Neuronal stem cell (in vitro differentiated cells): ENCODE data around the gene ACTL7A. TPM values are rescaled to one million over a fixed set of nuclear protein-coding genes. Genes with fewer than 3 reads are reported as not detected.

Experiments
- DNase-seq: peaks from one replicate; pipeline ENCODE4 v3.0.0-alpha.2; 2013; ENCODE audit warnings: low spot score
- H2AFZ ChIP-seq: one replicate; pipeline ENCODE4 v1.6.1; 2013; ENCODE audit warnings: mild to moderate bottlenecking, low read length, inconsistent platforms
- H2AK5ac ChIP-seq: 2 replicates; pipeline ENCODE4 v1.6.1; 2013; ENCODE audit warnings: low read depth, mild to moderate bottlenecking, inconsistent platforms, low read length, moderate library complexity, mixed read lengths
- H2BK120ac ChIP-seq: 2 replicates; pipeline ENCODE4 v1.6.1; 2013; ENCODE audit warnings: low read depth, mild to moderate bottlenecking, inconsistent platforms, low read length, moderate library complexity, mixed read lengths
- H2BK12ac ChIP-seq: one replicate; pipeline ENCODE4 v1.6.1; 2013; ENCODE audit warnings: low read length, inconsistent platforms
- H2BK15ac ChIP-seq: 2 replicates; pipeline ENCODE4 v1.6.1; 2013; ENCODE audit warnings: mild to moderate bottlenecking, low read length, inconsistent platforms, mixed read lengths
- H2BK5ac ChIP-seq: one replicate; pipeline ENCODE4 v1.6.1; 2013; ENCODE audit warnings: inconsistent platforms, mild to moderate bottlenecking, low read length, moderate library complexity
- H3K14ac ChIP-seq: one replicate; pipeline ENCODE4 v1.6.1; 2013; ENCODE audit warnings: low read length, inconsistent platforms
- H3K18ac ChIP-seq: 2 replicates; pipeline ENCODE4 v1.6.1; 2013; ENCODE audit warnings: low read length, inconsistent platforms
- H3K23ac ChIP-seq: 2 replicates; pipeline ENCODE4 v1.6.1; 2013; ENCODE audit warnings: low read depth, mild to moderate bottlenecking, mixed read lengths, low read length, inconsistent platforms; ENCODE audit not compliant: poor library complexity
- H3K27ac ChIP-seq: replicated peaks from 3 replicates; pipeline ENCODE4 v1.5.1; 2013; ENCODE audit warnings: low read length, inconsistent platforms
- H3K27me3 ChIP-seq, 3 experiments: 2 replicates each; pipeline ENCODE4 v1.6.1; 2013; ENCODE audit warnings: low read length in 3 of 3, mild to moderate bottlenecking in 2 of 3, inconsistent platforms in 1 of 3, low read depth in 1 of 3, mixed read lengths in 1 of 3, moderate library complexity in 1 of 3; ENCODE audit not compliant: control insufficient read depth in 3 of 3, insufficient read depth in 3 of 3
- H3K36me3 ChIP-seq, 2 donors: replicated peaks in 1 of 2; 2 replicates each; pipeline ENCODE4 v1.6.1; 2013; ENCODE audit warnings: low read length in 2 of 2; ENCODE audit not compliant: control insufficient read depth in 2 of 2, insufficient read depth in 2 of 2
- H3K4ac ChIP-seq: 2 replicates; pipeline ENCODE4 v1.6.1; 2013; ENCODE audit warnings: inconsistent platforms, mild to moderate bottlenecking, low read length, moderate library complexity
- H3K4me1 ChIP-seq, 2 donors: 1 replicate in 1 of 2; 2 replicates in 1 of 2; pipeline ENCODE4 v1.6.1; 2013; ENCODE audit warnings: low read length in 2 of 2, low read depth in 1 of 2; ENCODE audit not compliant: control insufficient read depth in 2 of 2, insufficient read depth in 1 of 2
- H3K4me2 ChIP-seq: one replicate; pipeline ENCODE4 v1.6.1; 2013; ENCODE audit warnings: mild to moderate bottlenecking, low read length, inconsistent platforms; ENCODE audit not compliant: insufficient read depth, poor library complexity, severe bottlenecking
- H3K4me3 ChIP-seq, 2 donors: 2 replicates each; pipeline ENCODE4 v1.5.1; 2013; ENCODE audit warnings: low read length in 2 of 2, mild to moderate bottlenecking in 2 of 2, inconsistent platforms in 1 of 2, moderate library complexity in 1 of 2
- H3K79me1 ChIP-seq: one replicate; pipeline ENCODE4 v1.6.1; 2013; ENCODE audit warnings: low read depth, mild to moderate bottlenecking, inconsistent platforms, low read length, moderate library complexity
- H3K9ac ChIP-seq: one replicate; pipeline ENCODE4 v1.6.1; 2013; ENCODE audit warnings: mild to moderate bottlenecking, low read depth, low read length, inconsistent platforms; ENCODE audit not compliant: poor library complexity
- H3K9me3 ChIP-seq, 2 donors: replicated peaks in 1 of 2; 2 replicates each; pipeline versions ENCODE3 to v1.6.1; 2013; ENCODE audit warnings: low read length in 2 of 2, mild to moderate bottlenecking in 2 of 2, inconsistent platforms in 1 of 2, low read depth in 1 of 2, mixed read lengths in 1 of 2, moderate library complexity in 1 of 2; ENCODE audit not compliant: control insufficient read depth in 2 of 2, insufficient read depth in 1 of 2
- H4K8ac ChIP-seq: one replicate; pipeline ENCODE4 v1.6.1; 2013; ENCODE audit warnings: low read depth, mild to moderate bottlenecking, inconsistent platforms, low read length, moderate library complexity
- H4K91ac ChIP-seq: one replicate; pipeline ENCODE4 v1.6.1; 2013; ENCODE audit warnings: low read length, low read depth, mild to moderate bottlenecking, inconsistent platforms; ENCODE audit not compliant: poor library complexity
- WGBS, 2 donors: extraction: QIAGEN DNeasy Blood & Tissue Kit; methylation state at CpG; one replicate each; pipeline ENCODE4 v1.1.7; 2013; ENCODE audit warnings: missing lambda C conversion rate in 2 of 2, mixed read lengths in 1 of 2; ENCODE audit not compliant: insufficient read length in 2 of 2, insufficient replicate concordance in 1 of 2; ENCODE audit errors: extremely low coverage in 2 of 2; 5-methylcytosine and 5-hydroxymethylcytosine counted together
- polyA plus RNA-seq, 2 experiments: library from polyadenylated mRNA; stranded (reverse); fragments of 200-250 nt; gene quantifications; one replicate each; pipeline ENCODE4 v1.2.3, GENCODE V29; 2013

The ACTL7A gene, protein sequence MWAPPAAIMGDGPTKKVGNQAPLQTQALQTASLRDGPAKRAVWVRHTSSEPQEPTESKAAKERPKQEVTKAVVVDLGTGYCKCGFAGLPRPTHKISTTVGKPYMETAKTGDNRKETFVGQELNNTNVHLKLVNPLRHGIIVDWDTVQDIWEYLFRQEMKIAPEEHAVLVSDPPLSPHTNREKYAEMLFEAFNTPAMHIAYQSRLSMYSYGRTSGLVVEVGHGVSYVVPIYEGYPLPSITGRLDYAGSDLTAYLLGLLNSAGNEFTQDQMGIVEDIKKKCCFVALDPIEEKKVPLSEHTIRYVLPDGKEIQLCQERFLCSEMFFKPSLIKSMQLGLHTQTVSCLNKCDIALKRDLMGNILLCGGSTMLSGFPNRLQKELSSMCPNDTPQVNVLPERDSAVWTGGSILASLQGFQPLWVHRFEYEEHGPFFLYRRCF
- polyA plus RNA-seq (2013, experiment 1 of 2): not detected
- not detected for polyA plus RNA-seq (2013, experiment 2 of 2)

DNA sequence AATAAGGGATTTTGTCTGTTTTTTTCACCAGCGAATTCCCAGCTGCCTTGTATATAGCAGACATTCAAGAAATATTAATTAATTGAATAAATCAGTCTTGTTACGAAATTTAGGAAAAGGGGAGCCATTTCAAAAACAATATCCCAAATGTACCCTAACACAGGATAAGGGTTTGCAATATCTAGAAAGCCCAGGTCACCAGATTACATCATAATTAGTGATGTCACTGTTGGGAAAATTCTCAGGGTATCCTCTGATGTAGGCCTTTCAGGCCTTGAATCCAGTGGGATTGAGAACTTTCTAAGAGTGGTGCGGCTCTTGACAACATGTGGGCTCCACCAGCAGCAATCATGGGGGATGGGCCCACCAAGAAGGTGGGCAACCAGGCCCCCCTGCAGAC is at the start of gene ACTL7A:
Gene ACTL7A (plus strand): TSS at position 270 of the 400 bp plus-strand sequence. CDS start 57 bp downstream, at position 327.
- no peak within 1 kb of the TSS for H3K27ac ChIP-seq
- H3K4me1 ChIP-seq: peaks cover 0 to 2% of the 10 kb centered on the region in 2 donors

GRCh38 chr9:108812396-108813025 is 49.6 kb upstream of the ACTL7A start:
- Histone ChIP-seq H3K4me3 (no peak overlapping the region), H2AK5ac (no peak overlapping the region), H4K91ac (no peak overlapping the region), H3K23ac (no peak overlapping the region), H3K4me1 (no peaks in the 10 kb centered on the region), H3K9ac (no peak overlapping the region), H3K27me3 (no peaks in the 10 kb centered on the region), H2BK5ac (no peak overlapping the region), H3K18ac (no peak overlapping the region), H3K79me1 (no peaks in the 10 kb centered on the region), H2BK120ac (no peak overlapping the region), H2BK12ac (no peak overlapping the region), H3K4me2 (no peak overlapping the region), H2BK15ac (no peak overlapping the region), H3K4ac (no peak overlapping the region), H4K8ac (no peak overlapping the region), H2AFZ (no peak overlapping the region), H3K9me3 (no peaks in the 10 kb centered on the region), H3K36me3 (no peaks in the 10 kb centered on the region), H3K14ac (no peak overlapping the region), H3K27ac (no peak overlapping the region)
- DNase-seq: no peak
- WGBS, 2 donors: no CpG with 5 or more reads among the region's 8 CpGs

More for the DNA sequence above, at the start of gene ACTL7A:
- Histone ChIP-seq H3K4ac (no peak within 1 kb of the TSS), H2BK12ac (no peak within 1 kb of the TSS), H2BK5ac (no peak within 1 kb of the TSS), H3K4me2 (no peak within 1 kb of the TSS), H3K14ac (no peak within 1 kb of the TSS), H3K9me3 (no peaks in the 10 kb centered on the region), H2BK120ac (no peak within 1 kb of the TSS), H3K4me3 (no peak within 1 kb of the TSS), H3K79me1 (no peaks in the 10 kb centered on the region), H3K36me3 (no peaks in the 10 kb centered on the region), H3K23ac (no peak within 1 kb of the TSS), H4K91ac (no peak within 1 kb of the TSS), H3K27me3 (no peaks in the 10 kb centered on the region), H3K9ac (peak within 1 kb of the TSS; percentile 68), H3K18ac (no peak within 1 kb of the TSS), H2BK15ac (peak within 1 kb of the TSS; percentile 4), H4K8ac (no peak within 1 kb of the TSS), H2AK5ac (no peak within 1 kb of the TSS), H2AFZ (no peak within 1 kb of the TSS)
- no peak for DNase-seq
- WGBS, 2 donors: no CpG with 5 or more reads among the region's 3 CpGs

DNA sequence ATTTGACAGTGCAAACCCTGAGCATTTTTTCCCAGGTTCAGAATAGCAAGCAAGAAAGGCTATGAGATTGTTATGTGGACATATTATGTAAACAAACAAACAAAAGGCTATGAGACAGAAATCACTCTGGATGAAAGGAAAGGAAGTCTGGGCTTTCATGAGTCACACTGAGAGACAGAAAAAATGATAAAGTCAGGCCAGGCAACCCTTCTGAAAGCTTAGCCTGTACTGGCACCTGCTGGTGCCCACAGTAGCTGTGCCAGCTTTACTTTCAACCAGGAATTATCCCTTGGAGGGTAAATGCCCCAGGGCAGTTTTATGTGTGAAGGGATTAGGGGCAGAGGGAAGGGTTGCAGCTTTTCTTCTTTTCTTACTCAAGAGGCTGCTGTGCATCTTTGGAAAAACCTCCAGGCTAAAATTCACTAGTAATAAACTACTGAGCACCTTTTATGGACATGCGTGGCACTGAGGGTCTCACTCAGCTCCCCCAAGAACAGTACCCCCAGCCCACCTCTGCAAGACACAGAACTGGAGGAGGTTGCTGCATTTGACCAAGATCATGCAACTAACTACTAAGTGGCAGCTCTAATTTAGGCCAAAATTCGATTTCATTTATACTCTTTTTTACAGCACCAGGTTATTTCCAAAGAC is 48.0 kb upstream of the ACTL7A start:
- no CpG with 5 or more reads among the region's 2 CpGs for WGBS, 2 donors
- no peak overlapping the region for H2BK12ac ChIP-seq

DNA sequence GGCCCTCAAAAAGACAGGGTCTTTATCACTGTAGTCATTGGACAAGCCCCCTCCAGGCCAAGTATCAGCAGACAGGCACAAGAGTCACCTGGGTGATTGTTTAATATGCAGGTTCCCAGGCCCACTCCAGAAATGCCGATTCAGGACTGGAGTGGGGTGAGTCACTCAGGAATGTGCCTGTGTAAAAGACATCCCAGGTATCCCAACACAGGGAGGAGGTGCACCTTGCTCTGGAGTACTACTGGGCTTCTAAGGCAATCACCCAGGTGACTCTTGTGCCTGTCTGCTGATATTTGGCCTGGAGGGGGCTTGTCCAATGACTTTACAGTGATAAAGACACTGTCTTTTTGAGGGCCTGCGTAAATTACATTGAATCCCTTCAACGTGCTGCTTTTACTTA is 46.9 kb upstream of the ACTL7A start:
- no CpG with 5 or more reads among the region's 3 CpGs for WGBS, 2 donors

More for the DNA sequence above, 48.0 kb upstream of the ACTL7A start:
- H3K36me3 ChIP-seq: no peaks in the 10 kb centered on the region
- no peaks in the 10 kb centered on the region for H3K9me3 ChIP-seq
- H4K8ac ChIP-seq: no peak overlapping the region
- H3K18ac ChIP-seq: no peak overlapping the region
- no peak overlapping the region for H3K9ac ChIP-seq
- H3K27ac ChIP-seq: no peak overlapping the region
- H3K4me3 ChIP-seq: no peak overlapping the region
- H2BK15ac ChIP-seq: no peak overlapping the region
- no peak overlapping the region for H3K4me2 ChIP-seq
- H3K23ac ChIP-seq: no peak overlapping the region
- H3K4me1 ChIP-seq: no peaks in the 10 kb centered on the region
- no peak overlapping the region for H2AFZ ChIP-seq
- DNase-seq: no peak
- H2AK5ac ChIP-seq: no peak overlapping the region
- no peak overlapping the region for H4K91ac ChIP-seq
- no peaks in the 10 kb centered on the region for H3K79me1 ChIP-seq
- H2BK120ac ChIP-seq: no peak overlapping the region
- H3K27me3 ChIP-seq: no peaks in the 10 kb centered on the region
- no peak overlapping the region for H3K4ac ChIP-seq
- H2BK5ac ChIP-seq: no peak overlapping the region
- no peak overlapping the region for H3K14ac ChIP-seq

More for the DNA sequence above, 46.9 kb upstream of the ACTL7A start:
- no peaks in the 10 kb centered on the region for H3K27me3 ChIP-seq
- no peaks in the 10 kb centered on the region for H3K4me1 ChIP-seq
- H3K36me3 ChIP-seq: no peaks in the 10 kb centered on the region
- H2BK120ac ChIP-seq: no peak overlapping the region
- no peaks in the 10 kb centered on the region for H3K79me1 ChIP-seq
- H2BK12ac ChIP-seq: no peak overlapping the region
- H3K9ac ChIP-seq: no peak overlapping the region
- H3K9me3 ChIP-seq: no peaks in the 10 kb centered on the region
- no peak overlapping the region for H3K27ac ChIP-seq
- no peak overlapping the region for H4K8ac ChIP-seq
- no peak overlapping the region for H3K23ac ChIP-seq
- H2BK15ac ChIP-seq: no peak overlapping the region
- no peak overlapping the region for H2BK5ac ChIP-seq
- no peak overlapping the region for H3K14ac ChIP-seq
- no peak for DNase-seq
- no peak overlapping the region for H3K4ac ChIP-seq
- H3K4me3 ChIP-seq: no peak overlapping the region
- H3K4me2 ChIP-seq: no peak overlapping the region
- no peak overlapping the region for H2AFZ ChIP-seq
- H4K91ac ChIP-seq: no peak overlapping the region
- H3K18ac ChIP-seq: no peak overlapping the region
- H2AK5ac ChIP-seq: no peak overlapping the region
